Trophoblast cell (in vitro differentiated cells and primary cell): Measurements from ENCODE around the gene MYO1D.

ENCODE experiments used
- DNase-seq, 2 donors: peaks; one replicate each; pipeline ENCODE4 v3.0.0-alpha.2; 2016
- H2AFZ ChIP-seq: 2 replicates; pipeline ENCODE4 v1.6.1; 2013; ENCODE audit warnings: low read length, moderate library complexity, mild to moderate bottlenecking; ENCODE audit not compliant: insufficient read depth, poor library complexity
- H2AK5ac ChIP-seq: 2 replicates; pipeline ENCODE4 v1.6.1; 2013; ENCODE audit warnings: mild to moderate bottlenecking, low read length
- H2BK120ac ChIP-seq: 2 replicates; pipeline ENCODE4 v1.6.1; 2013; ENCODE audit warnings: low read length, mild to moderate bottlenecking, moderate library complexity; ENCODE audit not compliant: insufficient read depth, poor library complexity
- H2BK12ac ChIP-seq: 2 replicates; pipeline ENCODE4 v1.6.1; 2013; ENCODE audit warnings: mild to moderate bottlenecking, low read length, moderate library complexity
- H2BK5ac ChIP-seq: 2 replicates; pipeline ENCODE4 v1.6.1; 2013; ENCODE audit warnings: low read length, low read depth, moderate library complexity, mild to moderate bottlenecking; ENCODE audit not compliant: poor library complexity
- H3K14ac ChIP-seq: 2 replicates; pipeline ENCODE4 v1.6.1; 2013; ENCODE audit warnings: mild to moderate bottlenecking, low read length
- H3K18ac ChIP-seq: 2 replicates; pipeline ENCODE4 v1.6.1; 2013; ENCODE audit warnings: mild to moderate bottlenecking, low read length
- H3K23ac ChIP-seq: 2 replicates; pipeline ENCODE4 v1.6.1; 2013; ENCODE audit warnings: low read length
- H3K27ac ChIP-seq: 2 replicates; pipeline ENCODE4 v1.5.1; 2013; ENCODE audit warnings: low read depth, mild to moderate bottlenecking, inconsistent platforms, low read length, moderate library complexity
- H3K27me3 ChIP-seq: 2 replicates; pipeline ENCODE4 v1.6.1; 2013; ENCODE audit warnings: inconsistent platforms, mild to moderate bottlenecking, low read length, moderate library complexity; ENCODE audit not compliant: insufficient read depth
- H3K36me3 ChIP-seq, 2 experiments: 1 replicate in 1 of 2; 2 replicates in 1 of 2; pipeline ENCODE4 v1.6.1; 2013; ENCODE audit warnings: low read length in 2 of 2, mild to moderate bottlenecking in 2 of 2, moderate library complexity in 1 of 2; ENCODE audit not compliant: insufficient read depth in 2 of 2, control insufficient read depth in 1 of 2
- H3K4ac ChIP-seq: 2 replicates; pipeline ENCODE4 v1.6.1; 2013; ENCODE audit warnings: low read depth, mild to moderate bottlenecking, low read length, moderate library complexity
- H3K4me1 ChIP-seq, 2 experiments: 1 replicate in 1 of 2; 2 replicates in 1 of 2; pipeline ENCODE4 v1.6.1; 2013; ENCODE audit warnings: low read length in 2 of 2, mild to moderate bottlenecking in 2 of 2, moderate library complexity in 1 of 2; ENCODE audit not compliant: insufficient read depth in 2 of 2, control insufficient read depth in 1 of 2
- H3K4me2 ChIP-seq: 2 replicates; pipeline ENCODE4 v1.6.1; 2013; ENCODE audit warnings: inconsistent platforms, mild to moderate bottlenecking, low read length, moderate library complexity
- H3K4me3 ChIP-seq: 2 replicates; pipeline ENCODE4 v1.5.1; 2013; ENCODE audit warnings: mild to moderate bottlenecking, low read depth, low read length, inconsistent platforms
- H3K79me1 ChIP-seq: one replicate; pipeline ENCODE4 v1.6.1; 2013; ENCODE audit warnings: low read length
- H3K79me2 ChIP-seq: 2 replicates; pipeline ENCODE4 v1.6.1; 2013; ENCODE audit warnings: low read length, mild to moderate bottlenecking; ENCODE audit not compliant: control insufficient read depth, insufficient read depth, poor library complexity
- H3K9ac ChIP-seq: 2 replicates; pipeline ENCODE4 v1.6.1; 2013; ENCODE audit warnings: mild to moderate bottlenecking, low read length
- H3K9me3 ChIP-seq: 2 replicates; pipeline ENCODE4 v1.6.1; 2013; ENCODE audit warnings: low read depth, mild to moderate bottlenecking, control low read depth, inconsistent platforms, low read length; ENCODE audit not compliant: insufficient read depth
- H4K12ac ChIP-seq: 2 replicates; pipeline ENCODE4 v1.6.1; 2013; ENCODE audit warnings: low read depth, mild to moderate bottlenecking, low read length, moderate library complexity
- H4K8ac ChIP-seq: 2 replicates; pipeline ENCODE4 v1.6.1; 2013; ENCODE audit warnings: low read depth, mild to moderate bottlenecking, low read length, moderate library complexity
- H4K91ac ChIP-seq: one replicate; pipeline ENCODE4 v1.6.1; 2013; ENCODE audit warnings: low read depth, mild to moderate bottlenecking, low read length, moderate library complexity
- WGBS: extraction: QIAGEN DNeasy Blood & Tissue Kit; methylation state at CpG from one replicate; pipeline ENCODE4 v1.1.7; 2013; ENCODE audit warnings: missing lambda C conversion rate; ENCODE audit not compliant: insufficient read length, insufficient coverage; ENCODE audit errors: extremely low coverage; 5-methylcytosine and 5-hydroxymethylcytosine counted together

The MYO1D gene

GRCh38 chr17:32504166-32504990 lies 372.5 kb downstream of the MYO1D start:
- Histone ChIP-seq H3K9ac (no peak overlapping the region), H3K9me3 (no peaks in the 10 kb centered on the region)

GRCh38 chr17:32503251-32504165 lies 373.4 kb downstream of the MYO1D start:
- no peaks in the 10 kb centered on the region for H3K9me3 ChIP-seq
- no peaks in the 10 kb centered on the region for H3K79me2 ChIP-seq
- no peak overlapping the region for H2BK120ac ChIP-seq
- H3K4ac ChIP-seq: no peak overlapping the region
- H3K23ac ChIP-seq: no peak overlapping the region
- no CpG with 5 or more reads among the region's 7 CpGs for WGBS
- H4K8ac ChIP-seq: no peak overlapping the region
- H3K27ac ChIP-seq: no peak overlapping the region
- H3K4me2 ChIP-seq: no peak overlapping the region
- H4K91ac ChIP-seq: no peak overlapping the region
- no peak overlapping the region for H3K18ac ChIP-seq
- no peak overlapping the region for H2AFZ ChIP-seq
- no peak overlapping the region for H4K12ac ChIP-seq
- H2BK5ac ChIP-seq: no peak overlapping the region
- no peaks in the 10 kb centered on the region for H3K4me1 ChIP-seq
- H3K27me3 ChIP-seq: no peaks in the 10 kb centered on the region
- H3K36me3 ChIP-seq: no peaks in the 10 kb centered on the region
- no peaks in the 10 kb centered on the region for H3K79me1 ChIP-seq
- DNase-seq: no peak
- no peak overlapping the region for H3K4me3 ChIP-seq
- no peak overlapping the region for H3K14ac ChIP-seq
- no peak overlapping the region for H2AK5ac ChIP-seq
- H2BK12ac ChIP-seq: no peak overlapping the region
- H3K9ac ChIP-seq: peak overlapping the region; percentile 16

More at GRCh38 chr17:32504166-32504990, 372.5 kb downstream of the MYO1D start:
- Histone ChIP-seq H4K8ac (no peak overlapping the region), H2AK5ac (no peak overlapping the region), H3K27me3 (no peaks in the 10 kb centered on the region), H3K27ac (no peak overlapping the region), H3K14ac (no peak overlapping the region), H4K12ac (no peak overlapping the region), H2BK5ac (no peak overlapping the region), H3K4ac (no peak overlapping the region), H3K4me2 (no peak overlapping the region), H3K79me2 (no peaks in the 10 kb centered on the region), H3K4me1 (no peaks in the 10 kb centered on the region), H2AFZ (no peak overlapping the region), H3K36me3 (no peaks in the 10 kb centered on the region), H3K18ac (no peak overlapping the region), H2BK120ac (no peak overlapping the region), H2BK12ac (no peak overlapping the region), H4K91ac (no peak overlapping the region), H3K4me3 (no peak overlapping the region), H3K23ac (no peak overlapping the region), H3K79me1 (no peaks in the 10 kb centered on the region)
- DNase-seq: no peak
- WGBS: no CpG with 5 or more reads among the region's 18 CpGs

GRCh38 chr17:32502710-32503109 lies 374.2 kb downstream of the MYO1D start:
- Histone ChIP-seq H4K12ac (no peak overlapping the region), H3K36me3 (no peaks in the 10 kb centered on the region), H3K27me3 (no peaks in the 10 kb centered on the region), H3K4ac (no peak overlapping the region), H3K79me1 (no peaks in the 10 kb centered on the region), H3K27ac (no peak overlapping the region), H4K91ac (no peak overlapping the region), H2BK120ac (no peak overlapping the region), H3K9me3 (no peaks in the 10 kb centered on the region), H3K18ac (no peak overlapping the region), H2BK5ac (no peak overlapping the region), H3K14ac (no peak overlapping the region), H4K8ac (no peak overlapping the region), H3K23ac (no peak overlapping the region), H2AK5ac (no peak overlapping the region), H3K79me2 (no peaks in the 10 kb centered on the region), H3K4me2 (no peak overlapping the region), H2BK12ac (no peak overlapping the region), H3K4me3 (no peak overlapping the region), H3K4me1 (peaks cover 0 to 5% of the 10 kb centered on the region in 2 experiments), H3K9ac (no peak overlapping the region), H2AFZ (no peak overlapping the region)
- WGBS: no CpG with 5 or more reads among the region's 10 CpGs
- no peak for DNase-seq

GRCh38 chr17:32502013-32502412 lies 374.9 kb downstream of the MYO1D start:
- WGBS: no CpG with 5 or more reads among the region's 3 CpGs
- Histone ChIP-seq H3K23ac (no peak overlapping the region), H2BK5ac (no peak overlapping the region), H3K79me1 (no peaks in the 10 kb centered on the region), H3K14ac (no peak overlapping the region), H3K9ac (no peak overlapping the region), H4K12ac (no peak overlapping the region), H4K91ac (no peak overlapping the region), H3K27me3 (no peaks in the 10 kb centered on the region), H3K4me2 (no peak overlapping the region), H3K36me3 (no peaks in the 10 kb centered on the region), H3K4me3 (no peak overlapping the region), H3K27ac (no peak overlapping the region), H2BK120ac (no peak overlapping the region), H3K9me3 (no peaks in the 10 kb centered on the region), H2BK12ac (no peak overlapping the region), H3K18ac (no peak overlapping the region), H2AK5ac (no peak overlapping the region), H4K8ac (no peak overlapping the region), H3K4ac (no peak overlapping the region), H2AFZ (no peak overlapping the region), H3K4me1 (peaks cover 0 to 5% of the 10 kb centered on the region in 2 experiments), H3K79me2 (no peaks in the 10 kb centered on the region)
- no peak for DNase-seq
